HCT116 (cell line): ENCODE results near the gene ZDHHC4. TPM values are rescaled to one million over a fixed set of nuclear protein-coding genes. Genes with fewer than 3 reads are reported as not detected.

Experiments
- ATAC-seq: fragments of 200-7000 bp; cut with Tn5 transposase; 2 replicates; pipeline ENCODE4 v1.9.1; 2020; ENCODE audit warnings: mild to moderate bottlenecking, moderate library complexity
- BruUV-seq: library from RNA; stranded (reverse); fragments of 400-500 nt; replicated peaks from 2 replicates; lab custom pipeline; 2021; lab: Mats Ljungman, UMichigan
- CTCF ChIA-PET: fragments of 300-600 bp; sonication (Branson Sonifier 250); formaldehyde crosslinking; loops from one replicate; lab custom pipeline; 2021; ENCODE audit warnings: antibody characterized with exemption; lab: Charles Lee
- POLR2A ChIA-PET: fragments of 300-600, 350-600 bp; sonication (Branson Sonifier 250); formaldehyde crosslinking; loops from one replicate; lab custom pipeline; 2021; ENCODE audit warnings: antibody characterized with exemption; lab: Charles Lee
- RAD21 ChIA-PET, 2 experiments: fragments of 300-600 bp; sonication (Branson Sonifier 250); formaldehyde crosslinking; loops; one replicate each; lab custom pipeline; 2023; ENCODE audit warnings: low total read pairs in 2 of 2; ENCODE audit not compliant: uncharacterized antibody in 2 of 2, unreplicated experiment in 2 of 2, low non-redundant PET in 1 of 2; lab: Charles Lee
- DNase-seq: peaks from one replicate; pipeline ENCODE4 v3.0.0-alpha.2; 2010; ENCODE audit warnings: low read depth, low spot score
- H2AFZ ChIP-seq: fragments of 200-600 bp; shearing (Covaris generic), sonication (generic); 2 replicates; pipeline ENCODE4 v1.6.1; 2017; ENCODE audit warnings: low read depth, mixed run types, mixed read lengths, antibody characterized with exemption, low read length; ENCODE audit not compliant: poor library complexity, severe bottlenecking
- H3K27ac ChIP-seq: 2 replicates; pipeline ENCODE4 v1.5.1; 2012; ENCODE audit warnings: low read depth, low read length
- H3K27me3 ChIP-seq: fragments of 200-600 bp; sonication (generic); 2 replicates; pipeline ENCODE4 v1.6.1; 2016; ENCODE audit warnings: mixed run types, low read length, mixed read lengths; ENCODE audit not compliant: insufficient read depth
- H3K36me3 ChIP-seq, 2 experiments: fragments of 200-500 bp in 1 of 2; fragments of 200-600 bp in 1 of 2; sonication (Bioruptor generic) in 1 of 2; sonication (generic) in 1 of 2; 2 replicates each; pipeline versions ENCODE4 v1.5.1 to v1.6.1; 2014 to 2016; ENCODE audit warnings: low read length in 2 of 2, inconsistent platforms in 1 of 2, mixed read lengths in 1 of 2, mixed run types in 1 of 2; ENCODE audit not compliant: insufficient read depth in 2 of 2, control insufficient read depth in 1 of 2
- H3K4me1 ChIP-seq, 2 experiments: fragments of 200-600 bp in 1 of 2; sonication (generic) in 1 of 2; 2 replicates each; pipeline versions ENCODE4 v1.5.1 to v1.6.1; 2012 to 2017; ENCODE audit warnings: low read length in 2 of 2, inconsistent platforms in 1 of 2, mild to moderate bottlenecking in 1 of 2, mixed read lengths in 1 of 2, mixed run types in 1 of 2, moderate library complexity in 1 of 2; ENCODE audit not compliant: insufficient read depth in 2 of 2, control insufficient read depth in 1 of 2
- H3K4me2 ChIP-seq: fragments of 200-600 bp; sonication (generic); 2 replicates; pipeline ENCODE4 v1.6.1; 2017; ENCODE audit warnings: mixed run types, low read length, mixed read lengths
- H3K4me3 ChIP-seq, 2 experiments: fragments of 200-600 bp in 1 of 2; sonication (generic) in 1 of 2; replicated peaks in 1 of 2; 2 replicates each; pipeline ENCODE4 v1.5.1; 2011 to 2016; ENCODE audit warnings: low read length in 2 of 2, control low read depth in 1 of 2, low read depth in 1 of 2, mild to moderate bottlenecking in 1 of 2, mixed read lengths in 1 of 2, mixed run types in 1 of 2
- H3K79me2 ChIP-seq: fragments of 200-600 bp; sonication (generic); 2 replicates; pipeline ENCODE4 v1.6.1; 2017; ENCODE audit warnings: mild to moderate bottlenecking, mixed run types, low read length, moderate library complexity, mixed read lengths; ENCODE audit not compliant: insufficient read depth
- H3K9ac ChIP-seq: fragments of 200-600 bp; sonication (generic); 2 replicates; pipeline ENCODE4 v1.6.1; 2016; ENCODE audit warnings: low read length, mixed read lengths
- H3K9me2 ChIP-seq: fragments of 200-600 bp; sonication (generic), shearing (Covaris generic); 2 replicates; pipeline ENCODE4 v1.6.1; 2017; ENCODE audit warnings: mixed run types, mild to moderate bottlenecking, moderate library complexity; ENCODE audit not compliant: insufficient read depth
- H3K9me3 ChIP-seq, 2 experiments: fragments of 200-500 bp in 1 of 2; fragments of 200-600 bp in 1 of 2; sonication (Bioruptor generic) in 1 of 2; sonication (generic) in 1 of 2; 2 replicates each; pipeline ENCODE4 v1.6.1; 2014 to 2017; ENCODE audit warnings: low read length in 2 of 2, mixed read lengths in 2 of 2, inconsistent platforms in 1 of 2, low read depth in 1 of 2, mild to moderate bottlenecking in 1 of 2, mixed run types in 1 of 2, moderate library complexity in 1 of 2; ENCODE audit not compliant: control insufficient read depth in 1 of 2, insufficient read depth in 1 of 2
- H4K20me1 ChIP-seq: fragments of 200-600 bp; sonication (generic), shearing (Covaris generic); 2 replicates; pipeline ENCODE4 v1.6.1; 2017; ENCODE audit warnings: mixed run types, mild to moderate bottlenecking, moderate library complexity; ENCODE audit not compliant: insufficient read depth
- CEBPB ChIP-seq: IDR thresholded peaks from 2 replicates; pipeline ENCODE4 v1.6.1; 2012; ENCODE audit warnings: low read depth
- EGR1 ChIP-seq: IDR thresholded peaks from 2 replicates; pipeline ENCODE4 v1.6.1; 2012; ENCODE audit warnings: low read depth
- ELF1 ChIP-seq: IDR thresholded peaks from 2 replicates; pipeline ENCODE4 v1.6.1; 2012; ENCODE audit warnings: low read depth, borderline replicate concordance
- EZH2phosphoT487 ChIP-seq: fragments of 200-600 bp; IDR thresholded peaks from 2 replicates; pipeline ENCODE4 v1.6.1; 2018; ENCODE audit warnings: antibody characterized with exemption, borderline replicate concordance
- FOSL1 ChIP-seq: IDR thresholded peaks from 2 replicates; pipeline ENCODE4 v1.6.1; 2012; ENCODE audit warnings: low read depth
- JUND ChIP-seq: IDR thresholded peaks from 2 replicates; pipeline ENCODE4 v1.6.1; 2012
- POLR2A ChIP-seq: IDR thresholded peaks from 2 replicates; pipeline ENCODE4 v1.7.0; 2011; ENCODE audit warnings: borderline replicate concordance; ENCODE audit not compliant: insufficient read depth, insufficient read length; ENCODE audit errors: extremely low read depth
- POLR2AphosphoS5 ChIP-seq: IDR thresholded peaks from 2 replicates; pipeline ENCODE4 v1.6.1; 2011; ENCODE audit warnings: mild to moderate bottlenecking, low read depth, low read length, moderate library complexity
- SIN3A ChIP-seq: IDR thresholded peaks from 2 replicates; pipeline ENCODE4 v1.6.1; 2012; ENCODE audit warnings: low read depth
- SP1 ChIP-seq: IDR thresholded peaks from 2 replicates; pipeline ENCODE4 v1.6.1; 2012; ENCODE audit warnings: low read depth
- SRF ChIP-seq: IDR thresholded peaks from 2 replicates; pipeline ENCODE4 v1.6.1; 2012; ENCODE audit warnings: low read depth
- TCF7L2 ChIP-seq: IDR thresholded peaks from 2 replicates; pipeline ENCODE4 v1.7.0; 2011; ENCODE audit warnings: borderline replicate concordance, inconsistent platforms; ENCODE audit not compliant: insufficient read depth, insufficient read length; ENCODE audit errors: extremely low read depth
- YY1 ChIP-seq: IDR thresholded peaks from 2 replicates; pipeline ENCODE4 v1.6.1; 2011; ENCODE audit warnings: low read length, low read depth, moderate library complexity, mild to moderate bottlenecking; ENCODE audit not compliant: insufficient replicate concordance; ENCODE audit errors: extremely low read depth
- ZNF274 ChIP-seq: fragments of 200-500 bp; sonication (Bioruptor generic); IDR thresholded peaks from 2 replicates; pipeline ENCODE4 v1.6.1; 2014; ENCODE audit warnings: mild to moderate bottlenecking, low read depth, low read length, inconsistent platforms
- intact Hi-C: fragments of 100-400 bp; cut with micrococcal nuclease; formaldehyde crosslinking; loops from 2 replicates; pipeline ENCODE4 v1.10.0; 2022
- total RNA-seq: library from RNA; stranded (reverse); gene quantifications from one replicate; pipeline ENCODE4 v1.2.1, GENCODE V29; 2021; ENCODE audit not compliant: unreplicated experiment
- TF ChIP-seq, protein P1 (sequence below), 3 experiments: fragments of 200-600 bp in 1 of 3; sonication (generic) in 1 of 3; IDR thresholded peaks in 2 of 3; conservative IDR thresholded peaks in 1 of 3; 2 replicates each; pipeline ENCODE4 v1.5.1; 2012 to 2017; ENCODE audit warnings: low read depth in 2 of 3, low read length in 2 of 3, antibody characterized with exemption in 1 of 3, borderline replicate concordance in 1 of 3, control low read depth in 1 of 3, mild to moderate bottlenecking in 1 of 3, mixed read lengths in 1 of 3, mixed run types in 1 of 3, moderate library complexity in 1 of 3; ENCODE audit not compliant: insufficient read depth in 1 of 3
- TF ChIP-seq, protein P2 (sequence below): IDR thresholded peaks from 2 replicates; pipeline ENCODE4 v1.6.1; 2012

ZDHHC4 gene
- total RNA-seq, 1 experiment from 2014 or later: 59.3 TPM

DNA sequence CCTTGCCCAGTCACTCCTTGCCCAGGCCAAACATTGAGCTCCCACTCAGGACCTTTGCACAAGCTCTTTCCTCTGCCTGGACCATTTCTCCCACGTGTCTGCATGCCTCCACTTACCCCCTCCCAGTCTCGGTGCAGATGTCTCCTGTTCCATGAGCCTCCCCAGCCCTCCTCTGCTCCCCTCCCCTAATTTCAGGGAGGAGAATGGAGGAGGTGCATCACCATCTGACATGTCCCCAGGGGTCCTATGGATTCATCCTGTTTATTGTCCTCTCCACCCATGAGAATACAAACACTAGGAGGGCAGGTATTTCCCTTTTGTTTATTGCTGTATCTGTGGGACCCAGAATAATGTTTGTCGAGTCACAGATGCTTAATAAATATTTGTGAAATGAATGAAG lies 17.4 kb upstream of the ZDHHC4 start:
- BruUV-seq: no TSS peak
- no peak overlapping the region for H3K27ac ChIP-seq
- H2AFZ ChIP-seq: no peak overlapping the region
- CTCF ChIA-PET: interaction anchor here (1.6 kb wide), 1 partner anchor 11 kb away, joined by 11 read pairs; no protein-coding TSS in a partner anchor
- no peak overlapping the region for H3K4me2 ChIP-seq
- no peak overlapping the region for H3K4me3 ChIP-seq
- no peaks in the 10 kb centered on the region for H4K20me1 ChIP-seq
- no peaks in the 10 kb centered on the region for H3K9me2 ChIP-seq
- no peaks in the 10 kb centered on the region for H3K79me2 ChIP-seq
- no peaks in the 10 kb centered on the region for H3K27me3 ChIP-seq
- H3K4me1 ChIP-seq: peaks cover 0 to 4% of the 10 kb centered on the region in 2 experiments; a peak in 2 of 4 replicates
- TF ChIP-seq FOSL1 (no peak), SP1 (no peak), YY1 (no peak), JUND (no peak), CEBPB (no peak), SRF (no peak), POLR2A (no peak), ELF1 (no peak), POLR2AphosphoS5 (no peak), SIN3A (no peak), EZH2phosphoT487 (no peak), EGR1 (no peak), ZNF274 (no peak), TCF7L2 (no peak)
- TF ChIP-seq, protein P1, sequence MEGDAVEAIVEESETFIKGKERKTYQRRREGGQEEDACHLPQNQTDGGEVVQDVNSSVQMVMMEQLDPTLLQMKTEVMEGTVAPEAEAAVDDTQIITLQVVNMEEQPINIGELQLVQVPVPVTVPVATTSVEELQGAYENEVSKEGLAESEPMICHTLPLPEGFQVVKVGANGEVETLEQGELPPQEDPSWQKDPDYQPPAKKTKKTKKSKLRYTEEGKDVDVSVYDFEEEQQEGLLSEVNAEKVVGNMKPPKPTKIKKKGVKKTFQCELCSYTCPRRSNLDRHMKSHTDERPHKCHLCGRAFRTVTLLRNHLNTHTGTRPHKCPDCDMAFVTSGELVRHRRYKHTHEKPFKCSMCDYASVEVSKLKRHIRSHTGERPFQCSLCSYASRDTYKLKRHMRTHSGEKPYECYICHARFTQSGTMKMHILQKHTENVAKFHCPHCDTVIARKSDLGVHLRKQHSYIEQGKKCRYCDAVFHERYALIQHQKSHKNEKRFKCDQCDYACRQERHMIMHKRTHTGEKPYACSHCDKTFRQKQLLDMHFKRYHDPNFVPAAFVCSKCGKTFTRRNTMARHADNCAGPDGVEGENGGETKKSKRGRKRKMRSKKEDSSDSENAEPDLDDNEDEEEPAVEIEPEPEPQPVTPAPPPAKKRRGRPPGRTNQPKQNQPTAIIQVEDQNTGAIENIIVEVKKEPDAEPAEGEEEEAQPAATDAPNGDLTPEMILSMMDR (IDR thresholded peaks at IDR 0.05 in 2 of 3, conservative IDR thresholded peaks at IDR 0.05 in 1 of 3; ENCODE audit: borderline replicate concordance in 1 of 3, insufficient read depth in 1 of 3, low read depth in 2 of 3, low read length in 2 of 3): no peak
- TF ChIP-seq, protein P2, sequence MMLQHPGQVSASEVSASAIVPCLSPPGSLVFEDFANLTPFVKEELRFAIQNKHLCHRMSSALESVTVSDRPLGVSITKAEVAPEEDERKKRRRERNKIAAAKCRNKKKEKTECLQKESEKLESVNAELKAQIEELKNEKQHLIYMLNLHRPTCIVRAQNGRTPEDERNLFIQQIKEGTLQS: no peak
- H3K9me3 ChIP-seq: no peaks in the 10 kb centered on the region
- RAD21 ChIA-PET: interaction anchor here in 1 of 2 experiments (1.3 kb wide), 1 partner anchor 43 kb away, joined by 3 read pairs; no protein-coding TSS in a partner anchor
- H3K9ac ChIP-seq: no peak overlapping the region
- no peak for ATAC-seq
- POLR2A ChIA-PET: interaction anchor here (1.6 kb wide), 1 partner anchor 13 kb away, joined by 3 read pairs; no protein-coding TSS in a partner anchor
- DNase-seq: no peak
- H3K36me3 ChIP-seq: no peaks in the 10 kb centered on the region
- intact Hi-C loops: no loop called here
